Measurements from ENCODE around the gene PRDM2.

The PRDM2 gene

GRCh38 chr1:13737398-13737797 lies 37.4 kb downstream of the PRDM2 start:
- Histone ChIP-seq H3K27ac (ENCODE audit: low read depth, low read length) (no peak overlapping the region), H3K4me3 (ENCODE audit: insufficient read depth, low read length, poor library complexity, severe bottlenecking) (no peak overlapping the region), H4K20me1 (ENCODE audit: low read depth, low read length) (no peaks in the 10 kb centered on the region), H3K4me2 (ENCODE audit: low read depth, low read length, poor library complexity, severe bottlenecking) (no peak overlapping the region), H3K9me2 (replicated peaks; ENCODE audit: insufficient read depth, low read length) (no peaks in the 10 kb centered on the region), H3F3A (ENCODE audit: insufficient read depth) (peaks cover 15% of the 10 kb centered on the region), H3K9me3 (ENCODE audit: insufficient read depth, low read length) (no peaks in the 10 kb centered on the region), H3K79me2 (ENCODE audit: insufficient read depth, low read length) (peaks cover 14% of the 10 kb centered on the region; the same call in 1 of the 2 replicates), H3K9ac (ENCODE audit: low read length) (no peak overlapping the region), H3K27me3 (ENCODE audit: low read length) (no peaks in the 10 kb centered on the region), H2AFZ (ENCODE audit: low read depth, low read length, severe bottlenecking) (no peak overlapping the region), H3K36me3 (ENCODE audit: low read length) (peaks cover 20% of the 10 kb centered on the region; the same call in 1 of the 2 replicates)
- no peak for TF ChIP-seq CTCF (IDR thresholded peaks at IDR 0.05; ENCODE audit: insufficient read depth, low read length, poor library complexity, severe bottlenecking)
- TF ChIP-seq EZH2phosphoT487 (conservative IDR thresholded peaks at IDR 0.05; ENCODE audit: low read length), result no peak

- no peak overlapping the region for H2AFZ ChIP-seq (ENCODE audit: low read depth, low read length, severe bottlenecking)
- no peaks in the 10 kb centered on the region for H3K9me3 ChIP-seq (ENCODE audit: insufficient read depth, low read length)
- no peak overlapping the region for H3K9ac ChIP-seq (ENCODE audit: low read length)
- peaks cover 13% of the 10 kb centered on the region for H4K20me1 ChIP-seq (ENCODE audit: low read depth, low read length)
- no peak overlapping the region for H3K4me3 ChIP-seq (ENCODE audit: insufficient read depth, low read length, poor library complexity, severe bottlenecking)
- no peaks in the 10 kb centered on the region for H3K9me2 ChIP-seq (replicated peaks; ENCODE audit: insufficient read depth, low read length)
- no peak overlapping the region for H3K4me2 ChIP-seq (ENCODE audit: low read depth, low read length, poor library complexity, severe bottlenecking)
- H3K36me3 ChIP-seq (ENCODE audit: low read length), result peaks cover 29% of the 10 kb centered on the region
- no peak for TF ChIP-seq CTCF (IDR thresholded peaks at IDR 0.05; ENCODE audit: insufficient read depth, low read length, poor library complexity, severe bottlenecking)
- H3K79me2 ChIP-seq (ENCODE audit: insufficient read depth, low read length), result peaks cover 19% of the 10 kb centered on the region
- H3F3A ChIP-seq (ENCODE audit: insufficient read depth), result peaks cover 17% of the 10 kb centered on the region
- no peak overlapping the region for H3K27ac ChIP-seq (ENCODE audit: low read depth, low read length)
- no peaks in the 10 kb centered on the region for H3K27me3 ChIP-seq (ENCODE audit: low read length)
Observed at GRCh38 chr1:13746342-13746741, 46.4 kb downstream of the PRDM2 start.

- Histone ChIP-seq H3K9ac (ENCODE audit: low read length) (peak overlapping the region; percentile 86), H3K36me3 (ENCODE audit: low read length) (peaks cover 32% of the 10 kb centered on the region), H3K4me2 (ENCODE audit: low read depth, low read length, poor library complexity, severe bottlenecking) (peak overlapping the region; percentile 86), H3K4me3 (ENCODE audit: insufficient read depth, low read length, poor library complexity, severe bottlenecking) (peak overlapping the region; percentile 66), H3K9me2 (replicated peaks; ENCODE audit: insufficient read depth, low read length) (no peaks in the 10 kb centered on the region), H3K79me2 (ENCODE audit: insufficient read depth, low read length) (peaks cover 44% of the 10 kb centered on the region), H3F3A (ENCODE audit: insufficient read depth) (peaks cover 17% of the 10 kb centered on the region), H4K20me1 (ENCODE audit: low read depth, low read length) (peaks cover 31% of the 10 kb centered on the region), H3K27ac (ENCODE audit: low read depth, low read length) (peak overlapping the region; percentile 39; the same call in 1 of the 2 replicates), H2AFZ (ENCODE audit: low read depth, low read length, severe bottlenecking) (peak overlapping the region; percentile 76), H3K27me3 (ENCODE audit: low read length) (no peaks in the 10 kb centered on the region), H3K9me3 (ENCODE audit: insufficient read depth, low read length) (no peaks in the 10 kb centered on the region)
- TF ChIP-seq CTCF (IDR thresholded peaks at IDR 0.05; ENCODE audit: insufficient read depth, low read length, poor library complexity, severe bottlenecking), result no peak
- TF ChIP-seq EZH2phosphoT487 (conservative IDR thresholded peaks at IDR 0.05; ENCODE audit: low read length), result no peak
Observed at GRCh38 chr1:13748610-13749505, 48.9 kb downstream of the PRDM2 start.

Data from SU-DHL-6 (cell line).